ENCODE results near the gene THSD4.
"Not testable (repeated sequence)": the region's sequence is repeated elsewhere in the genome, so short reads cannot be mapped to it uniquely, and the experiment has no call there.

THSD4 gene

DNA sequence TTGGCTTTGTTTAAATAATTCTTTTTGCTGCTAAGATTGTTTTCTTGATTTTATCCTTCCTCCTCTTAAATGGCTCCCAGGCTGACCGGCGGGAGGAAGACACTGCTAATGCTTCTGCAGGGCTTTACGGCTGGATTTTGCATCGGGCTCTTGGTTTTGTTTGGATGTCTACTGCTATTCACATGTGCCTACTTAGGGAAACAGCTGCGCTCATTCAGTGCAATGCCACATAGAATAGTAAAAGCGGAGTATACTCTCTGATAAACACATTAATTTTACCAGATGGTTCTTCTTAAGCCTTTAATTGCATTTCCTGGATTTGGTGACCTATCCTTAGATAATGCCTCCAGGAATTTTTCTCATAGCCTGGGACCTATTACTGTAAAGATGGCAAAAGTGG, 146.6 kb downstream of the THSD4 start:
- FAIRE-seq: no peak

- FAIRE-seq: no peak
Measured at GRCh38 chr15:71262599-71262998, 147.3 kb downstream of the THSD4 start.

DNA sequence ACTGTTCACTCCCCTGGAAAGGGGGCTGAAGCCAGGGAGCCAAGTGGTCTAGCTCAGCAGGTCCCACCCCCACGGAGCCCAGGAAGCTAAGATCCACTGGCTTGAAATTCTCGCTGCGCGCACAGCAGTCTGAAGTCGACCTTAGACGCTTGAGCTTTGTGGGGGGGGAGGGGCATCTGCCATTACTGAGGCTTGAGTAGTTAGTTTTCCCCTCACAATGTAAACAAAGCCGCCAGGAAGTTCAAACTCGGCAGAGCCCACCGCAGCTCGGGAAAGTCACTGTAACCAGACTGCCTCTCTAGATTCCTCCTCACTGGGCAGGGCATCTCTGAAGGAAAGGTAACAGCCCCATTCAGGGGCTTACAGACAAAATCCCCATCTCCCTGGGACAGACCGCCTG, 150.3 kb downstream of the THSD4 start:
- FAIRE-seq: not testable (repeated sequence)

GRCh38 chr15:71271327-71271726, 156.1 kb downstream of the THSD4 start:
- no peak for FAIRE-seq

- FAIRE-seq: no peak
Measured at GRCh38 chr15:71272932-71273331, 157.7 kb downstream of the THSD4 start.

DNA sequence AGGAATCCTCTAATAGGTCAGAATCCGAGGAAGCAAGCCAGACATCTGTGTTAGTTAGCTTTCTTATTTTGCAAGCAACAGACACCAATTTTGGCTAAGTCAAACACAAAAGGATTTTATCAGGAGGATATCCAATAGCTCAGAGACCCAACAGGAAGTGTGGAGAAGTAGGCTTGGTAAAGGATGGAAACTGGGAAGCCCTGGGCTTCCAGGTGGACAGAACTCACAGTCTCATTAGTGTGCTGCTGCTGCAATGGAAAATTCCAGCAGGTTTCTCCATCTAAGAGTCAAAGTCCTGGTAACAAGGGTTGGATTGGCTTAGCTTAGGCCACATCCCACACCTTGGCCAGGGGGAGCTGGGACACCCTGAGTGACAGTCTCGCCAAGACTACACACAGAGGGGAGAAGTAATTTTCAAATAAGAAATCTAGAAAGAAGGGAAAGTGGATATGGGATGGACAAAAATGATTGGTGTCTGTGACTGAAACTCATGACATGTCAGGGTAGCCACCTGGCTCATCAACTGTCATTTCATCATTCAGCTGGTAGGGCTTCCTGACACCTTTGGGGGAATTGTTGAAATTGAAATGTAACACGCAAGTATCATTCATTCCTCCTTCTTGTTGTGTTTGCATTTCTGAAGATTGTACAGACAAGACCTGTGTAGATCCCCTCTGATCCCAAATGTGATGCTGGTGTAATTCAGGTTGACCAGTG, 158.6 kb downstream of the THSD4 start:
- no peak for FAIRE-seq

DNA sequence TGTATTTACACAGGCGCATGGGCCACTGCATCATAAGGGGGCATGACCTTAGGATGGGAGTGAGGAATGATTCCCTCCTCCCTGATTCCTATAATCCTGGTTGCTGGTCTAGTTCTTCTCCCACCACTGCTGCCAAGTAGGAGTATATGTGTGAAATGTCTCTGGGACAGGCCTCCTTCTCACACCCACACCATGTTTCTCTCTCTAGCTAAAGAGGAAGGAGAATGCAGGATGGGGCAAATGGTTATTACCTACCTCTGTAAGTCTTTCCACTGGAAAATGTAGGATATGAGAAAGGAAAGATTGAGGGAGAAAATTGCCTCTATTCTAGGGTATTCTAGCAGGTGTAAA, 159.2 kb downstream of the THSD4 start:
- FAIRE-seq: no peak

- no peak for FAIRE-seq
Measured at GRCh38 chr15:71275098-71275497, 159.8 kb downstream of the THSD4 start.

DNA sequence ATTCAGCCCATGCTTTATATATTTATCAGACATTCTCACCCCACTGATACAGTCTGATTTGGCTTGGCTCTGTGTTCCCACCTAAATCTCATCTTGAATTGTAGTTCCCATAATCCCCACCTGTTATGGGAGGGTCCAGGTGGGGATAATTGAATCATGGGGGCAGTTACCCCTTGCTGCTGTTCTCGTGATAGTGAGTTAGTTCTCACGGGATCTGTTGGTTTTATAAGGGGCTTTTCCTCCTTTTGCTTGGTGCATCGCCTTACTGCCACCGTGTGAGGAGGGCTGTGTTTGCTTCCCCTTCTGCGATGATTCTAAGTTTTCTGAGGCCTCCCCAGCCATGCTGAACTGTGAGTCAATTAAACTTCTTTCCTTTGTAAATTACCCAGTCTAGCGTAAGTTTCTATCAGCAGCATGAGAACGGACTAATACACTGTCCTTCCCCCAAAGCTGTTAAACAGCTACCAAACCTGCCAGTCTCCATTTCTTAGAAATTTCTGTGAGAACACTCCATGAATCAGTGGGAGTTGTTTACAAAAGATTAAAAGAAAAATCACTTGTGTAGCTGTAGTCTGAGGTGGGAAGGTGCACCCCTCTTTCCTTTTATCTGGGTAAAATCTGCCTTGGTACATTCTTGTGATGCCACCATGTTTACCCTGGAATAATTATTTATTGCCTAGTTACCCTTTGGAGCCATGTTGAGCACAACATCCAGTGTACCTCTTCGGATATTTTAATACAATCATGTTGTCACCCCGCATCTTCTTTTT, 160.5 kb downstream of the THSD4 start:
- no peak for FAIRE-seq

GRCh38 chr15:71276336-71276665, 161.0 kb downstream of the THSD4 start:
- FAIRE-seq: no peak

GRCh38 chr15:71278989-71279756, 163.9 kb downstream of the THSD4 start:
- no peak for FAIRE-seq

DNA sequence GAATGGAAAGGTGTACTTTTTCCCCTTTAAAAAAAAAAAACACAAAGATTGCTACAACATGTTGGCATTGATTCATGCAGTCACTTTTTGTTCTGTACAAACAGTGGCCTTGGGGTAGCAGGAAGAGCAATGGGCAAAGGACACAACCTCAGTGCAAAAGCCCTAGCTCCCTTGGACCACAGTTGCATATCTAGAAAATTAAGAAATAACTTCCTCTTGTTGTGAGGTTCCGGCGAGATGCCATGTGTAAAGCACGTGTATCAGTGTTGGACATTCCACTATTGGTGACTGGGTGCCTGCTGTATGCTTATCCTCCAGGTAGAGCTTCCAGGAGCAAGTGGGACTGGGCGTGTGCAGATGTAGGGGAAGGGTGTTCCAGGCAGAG, 164.5 kb downstream of the THSD4 start:
- FAIRE-seq: no peak

DNA sequence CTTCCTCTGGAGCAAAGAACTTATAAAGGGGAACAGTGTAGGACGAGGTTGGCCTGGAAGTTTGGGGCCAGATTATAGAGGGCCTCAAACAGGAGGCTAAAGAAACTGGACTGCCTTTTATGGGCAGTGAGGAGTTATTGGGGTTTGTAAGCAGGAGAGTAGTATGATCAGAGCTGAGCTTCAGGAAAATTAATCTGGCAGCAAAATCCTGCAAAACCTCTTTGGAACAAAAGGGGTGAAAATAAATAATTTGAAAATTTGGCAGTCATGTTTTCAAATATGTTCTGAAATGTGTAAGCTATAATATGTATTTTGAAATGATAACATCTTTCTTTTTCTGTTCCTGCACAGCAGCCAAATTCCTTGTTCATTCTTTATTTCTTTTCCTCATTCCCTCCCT, 164.9 kb downstream of the THSD4 start:
- FAIRE-seq: no peak

GRCh38 chr15:71281256-71281655, 166.0 kb downstream of the THSD4 start:
- no peak for FAIRE-seq

DNA sequence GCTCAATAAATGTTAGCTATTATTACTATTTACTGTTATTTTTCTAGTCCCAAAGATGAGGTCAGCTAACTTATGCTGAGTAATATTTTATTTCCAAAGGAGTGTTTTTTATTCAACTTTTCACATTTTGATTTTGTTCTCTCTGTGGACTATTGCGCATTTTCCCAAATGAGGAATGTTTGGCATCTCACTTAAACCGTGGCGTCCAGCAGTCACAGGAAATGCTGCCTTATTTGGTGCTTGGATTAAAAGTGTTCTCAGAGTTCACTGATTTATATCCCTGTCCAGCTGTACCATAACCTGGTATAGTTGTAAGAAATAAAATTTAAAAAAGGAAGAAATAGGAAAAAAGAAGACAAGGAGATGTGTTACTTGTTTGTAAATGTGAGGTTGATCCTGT, 166.8 kb downstream of the THSD4 start:
- no peak for FAIRE-seq

GRCh38 chr15:71288348-71288955, 173.2 kb downstream of the THSD4 start:
- no peak for FAIRE-seq

GRCh38 chr15:71290002-71290401, 174.7 kb downstream of the THSD4 start:
- no peak for FAIRE-seq

GRCh38 chr15:71290881-71291635, 175.8 kb downstream of the THSD4 start:
- no peak for FAIRE-seq

GRCh38 chr15:71291723-71292122, 176.5 kb downstream of the THSD4 start:
- FAIRE-seq: no peak

DNA sequence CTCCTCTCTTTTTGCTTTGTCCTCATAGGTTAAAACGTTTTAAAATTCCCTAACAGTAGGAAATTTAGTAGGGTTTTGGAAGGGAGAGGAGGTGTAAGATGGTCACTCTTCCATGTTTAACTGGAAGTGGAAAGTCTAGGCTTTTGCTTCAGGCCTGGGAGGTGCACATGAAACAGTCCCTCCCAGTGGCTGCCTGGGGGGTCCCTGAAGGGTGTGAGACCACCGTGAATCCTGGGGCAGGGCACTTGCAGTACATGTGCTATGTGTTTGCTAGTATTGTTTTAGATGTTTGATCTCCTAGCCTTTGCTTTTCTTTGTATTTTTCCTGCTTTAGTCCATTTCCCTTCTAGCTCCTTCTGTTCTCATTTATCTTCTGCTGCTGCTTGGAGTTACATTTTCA, 178.5 kb downstream of the THSD4 start:
- no peak for FAIRE-seq

DNA sequence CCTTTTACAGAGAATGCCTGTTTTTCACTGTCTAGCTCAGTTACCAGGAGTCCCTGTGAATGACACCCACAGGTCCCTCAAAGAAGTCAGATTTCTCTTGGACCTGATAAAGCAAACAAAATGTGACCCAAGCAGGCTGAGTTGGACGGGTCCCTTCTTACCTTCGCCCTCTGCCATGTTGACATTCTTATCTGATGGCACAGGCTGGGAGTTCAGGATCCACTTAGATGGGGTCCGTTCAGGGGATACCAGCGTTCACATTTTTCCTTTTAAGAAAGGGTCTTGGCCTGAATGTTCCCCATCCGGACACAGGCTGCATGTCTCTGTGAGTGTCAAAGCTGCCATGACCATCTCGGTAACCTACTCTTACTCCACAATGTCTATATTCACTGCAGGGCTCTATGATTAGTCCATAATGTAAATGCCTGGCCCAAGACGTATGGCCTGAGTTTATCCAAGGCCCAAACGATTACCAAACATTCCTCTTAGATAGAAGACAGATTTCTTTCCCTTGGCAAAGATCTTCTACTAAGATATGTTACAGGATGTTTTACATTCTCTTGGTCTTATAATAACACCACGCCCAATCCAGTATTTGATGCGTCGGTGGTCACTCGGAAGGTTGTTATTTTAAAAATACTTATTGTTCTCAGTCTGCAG, 179.1 kb downstream of the THSD4 start:
- FAIRE-seq: no peak

GRCh38 chr15:71294911-71295602, 179.8 kb downstream of the THSD4 start:
- FAIRE-seq: no peak
